Fibroblast of lung (primary cell): ENCODE results near the gene TNNT3. TPM values are rescaled to one million over a fixed set of nuclear protein-coding genes. Genes with fewer than 3 reads are reported as not detected.

Experiments used
- DNase-seq, 2 donors: peaks; one replicate each; pipeline versions ENCODE4 v3.0.0 to v3.0.0-alpha.2; 2010; ENCODE audit warnings: low read depth in 2 of 2
- H2AFZ ChIP-seq: 2 replicates; pipeline ENCODE4 v1.5.1; 2012; ENCODE audit warnings: low read length, control low read depth, inconsistent platforms
- H3K27ac ChIP-seq: 2 replicates; pipeline ENCODE4 v1.5.1; 2011; ENCODE audit warnings: low read length, control low read depth; ENCODE audit not compliant: insufficient read depth
- H3K27me3 ChIP-seq: 2 replicates; pipeline ENCODE4 v1.5.1; 2011; ENCODE audit warnings: mild to moderate bottlenecking, low read length; ENCODE audit not compliant: control insufficient read depth, insufficient read depth
- H3K36me3 ChIP-seq: 2 replicates; pipeline ENCODE4 v1.5.1; 2011; ENCODE audit warnings: low read length; ENCODE audit not compliant: control insufficient read depth, insufficient read depth
- H3K4me1 ChIP-seq: 2 replicates; pipeline ENCODE4 v1.5.1; 2011; ENCODE audit warnings: low read length; ENCODE audit not compliant: control insufficient read depth, insufficient read depth; ENCODE audit errors: extremely low read depth
- H3K4me2 ChIP-seq: 2 replicates; pipeline ENCODE4 v1.5.1; 2011; ENCODE audit warnings: low read length, control low read depth; ENCODE audit not compliant: insufficient read depth; ENCODE audit errors: extremely low read depth
- H3K4me3 ChIP-seq, 4 experiments: fragments of 200-600 bp in 1 of 4; sonication (generic) in 1 of 4; replicated peaks in 1 of 4; 2 replicates each; pipeline ENCODE4 v1.5.1; 2011 to 2016; ENCODE audit warnings: low read length in 4 of 4, low read depth in 3 of 4, mild to moderate bottlenecking in 3 of 4, control low read depth in 2 of 4, inconsistent platforms in 1 of 4, mixed read lengths in 1 of 4; ENCODE audit not compliant: insufficient read depth in 1 of 4; ENCODE audit errors: control extremely low read depth in 1 of 4
- H3K79me2 ChIP-seq: 2 replicates; pipeline ENCODE4 v1.5.1; 2012; ENCODE audit warnings: mild to moderate bottlenecking, low read length, inconsistent platforms; ENCODE audit not compliant: control insufficient read depth, insufficient read depth
- H3K9ac ChIP-seq: 2 replicates; pipeline ENCODE4 v1.5.1; 2011; ENCODE audit warnings: mild to moderate bottlenecking, low read length, control low read depth; ENCODE audit not compliant: insufficient read depth
- H3K9me3 ChIP-seq: 2 replicates; pipeline ENCODE4 v1.5.1; 2012; ENCODE audit warnings: low read depth, low read length; ENCODE audit not compliant: control insufficient read depth, insufficient read depth
- H4K20me1 ChIP-seq: 2 replicates; pipeline ENCODE4 v1.5.1; 2011; ENCODE audit warnings: low read length; ENCODE audit not compliant: control insufficient read depth, insufficient read depth; ENCODE audit errors: extremely low read depth
- CTCF ChIP-seq, 2 donors: IDR thresholded peaks in 1 of 2; conservative IDR thresholded peaks in 1 of 2; 1 replicate in 1 of 2; 2 replicates in 1 of 2; pipeline ENCODE4 v1.5.1; 2011 to 2012; ENCODE audit warnings: low read length in 2 of 2, control low read depth in 1 of 2, inconsistent platforms in 1 of 2, low read depth in 1 of 2, mild to moderate bottlenecking in 1 of 2
- EZH2 ChIP-seq: IDR thresholded peaks from 2 replicates; pipeline ENCODE4 v1.5.1; 2012; ENCODE audit warnings: low read length, control low read depth, mild to moderate bottlenecking; ENCODE audit errors: missing control alignments
- polyA plus RNA-seq, 2 donors: library from polyadenylated mRNA; depleted of rRNA in 1 of 2; stranded (reverse) in 1 of 2; unstranded in 1 of 2; fragments of >200 nt; gene quantifications; 2 replicates each; pipeline ENCODE4 v1.2.1, GENCODE V29; 2011 to 2012; ENCODE audit warnings: missing spikeins in 1 of 2
- total RNA-seq: library from RNA; depleted of rRNA; stranded (reverse); fragments of >200 nt; gene quantifications from 2 replicates; pipeline ENCODE4 v1.2.1, GENCODE V29; 2014

The TNNT3 gene
- total and polyA plus RNA-seq, 2 donors (not counting 1 experiment from before 2014, with no cell fraction given) = not detected

GRCh38 chr11:1947592-1948237, 28.2 kb downstream of the TNNT3 start:
- Histone ChIP-seq H3K4me2 (no peak overlapping the region), H3K4me3 (no peak overlapping the region), H3K9me3 (no peaks in the 10 kb centered on the region), H3K79me2 (no peaks in the 10 kb centered on the region), H2AFZ (no peak overlapping the region), H3K36me3 (no peaks in the 10 kb centered on the region), H4K20me1 (no peaks in the 10 kb centered on the region), H3K4me1 (no peaks in the 10 kb centered on the region), H3K9ac (no peak overlapping the region), H3K27me3 (no peaks in the 10 kb centered on the region), H3K27ac (no peak overlapping the region)
- TF ChIP-seq EZH2 = no peak
- TF ChIP-seq CTCF (conservative IDR thresholded peaks at IDR 0.05 in 1 of 2, IDR thresholded peaks at IDR 0.05 in 1 of 2; ENCODE audit: low read depth in 1 of 2, low read length in 2 of 2) = no peak
- DNase-seq = no peak

- H3K4me1 ChIP-seq = no peaks in the 10 kb centered on the region
- H3K4me3 ChIP-seq = no peak overlapping the region
- no peaks in the 10 kb centered on the region for H3K79me2 ChIP-seq
- no peaks in the 10 kb centered on the region for H4K20me1 ChIP-seq
- H3K27me3 ChIP-seq = no peaks in the 10 kb centered on the region
- H2AFZ ChIP-seq = no peak overlapping the region
- no peak for DNase-seq
- H3K9ac ChIP-seq = no peak overlapping the region
- H3K27ac ChIP-seq = no peak overlapping the region
- TF ChIP-seq EZH2 (no peak), CTCF (conservative IDR thresholded peaks at IDR 0.05 in 1 of 2, IDR thresholded peaks at IDR 0.05 in 1 of 2; ENCODE audit: low read depth in 1 of 2, low read length in 2 of 2) (no peak)
- H3K4me2 ChIP-seq = no peak overlapping the region
- no peaks in the 10 kb centered on the region for H3K9me3 ChIP-seq
- no peaks in the 10 kb centered on the region for H3K36me3 ChIP-seq
Observed at GRCh38 chr11:1948389-1948788, 28.9 kb downstream of the TNNT3 start.

- no peak overlapping the region for H2AFZ ChIP-seq
- H3K36me3 ChIP-seq = no peaks in the 10 kb centered on the region
- no peak for TF ChIP-seq CTCF (conservative IDR thresholded peaks at IDR 0.05 in 1 of 2, IDR thresholded peaks at IDR 0.05 in 1 of 2; ENCODE audit: low read depth in 1 of 2, low read length in 2 of 2)
- TF ChIP-seq EZH2 = no peak
- H3K9ac ChIP-seq = no peak overlapping the region
- no peak for DNase-seq
- H3K79me2 ChIP-seq = no peaks in the 10 kb centered on the region
- H3K4me3 ChIP-seq = no peak overlapping the region
- no peaks in the 10 kb centered on the region for H3K9me3 ChIP-seq
- H3K4me1 ChIP-seq = no peaks in the 10 kb centered on the region
- no peak overlapping the region for H3K27ac ChIP-seq
- no peaks in the 10 kb centered on the region for H3K27me3 ChIP-seq
- no peak overlapping the region for H3K4me2 ChIP-seq
- H4K20me1 ChIP-seq = no peaks in the 10 kb centered on the region
Observed at GRCh38 chr11:1949302-1949701, 29.8 kb downstream of the TNNT3 start.
